Measurements from ENCODE around the gene KRTAP17-1.
"Not testable (repeated sequence)": the region's sequence is repeated elsewhere in the genome, so short reads cannot be mapped to it uniquely, and the experiment has no call there.

KRTAP17-1 gene, protein sequence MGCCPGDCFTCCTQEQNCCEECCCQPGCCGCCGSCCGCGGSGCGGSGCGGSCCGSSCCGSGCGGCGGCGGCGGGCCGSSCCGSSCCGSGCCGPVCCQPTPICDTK

DNA sequence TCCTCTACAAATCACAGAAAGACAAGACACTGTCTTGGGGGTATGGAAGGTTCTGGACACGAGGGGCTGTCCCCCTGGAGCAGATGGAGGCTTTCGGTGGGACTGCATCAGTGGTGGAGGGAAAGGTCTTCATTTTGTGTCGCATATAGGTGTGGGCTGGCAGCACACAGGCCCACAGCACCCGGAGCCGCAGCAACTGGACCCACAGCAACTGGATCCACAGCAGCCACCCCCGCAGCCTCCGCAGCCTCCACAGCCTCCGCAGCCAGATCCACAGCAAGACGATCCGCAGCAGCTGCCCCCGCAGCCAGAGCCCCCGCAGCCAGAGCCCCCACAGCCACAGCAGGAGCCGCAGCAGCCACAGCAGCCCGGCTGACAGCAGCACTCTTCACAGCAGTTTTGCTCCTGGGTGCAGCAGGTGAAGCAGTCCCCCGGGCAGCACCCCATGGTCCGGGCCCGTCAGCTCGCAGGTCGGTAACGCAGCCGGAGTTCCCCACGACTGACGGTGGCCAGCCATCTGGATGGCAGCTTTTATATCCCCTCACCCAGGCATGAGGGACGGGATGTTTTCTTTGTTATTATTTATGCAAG is at the start of gene KRTAP17-1:
KRTAP17-1 (minus strand) TSS at position 507 of the 591 bp plus-strand sequence; CDS start at position 447, 60 bp downstream.
- DNase-seq: no peak

DNA sequence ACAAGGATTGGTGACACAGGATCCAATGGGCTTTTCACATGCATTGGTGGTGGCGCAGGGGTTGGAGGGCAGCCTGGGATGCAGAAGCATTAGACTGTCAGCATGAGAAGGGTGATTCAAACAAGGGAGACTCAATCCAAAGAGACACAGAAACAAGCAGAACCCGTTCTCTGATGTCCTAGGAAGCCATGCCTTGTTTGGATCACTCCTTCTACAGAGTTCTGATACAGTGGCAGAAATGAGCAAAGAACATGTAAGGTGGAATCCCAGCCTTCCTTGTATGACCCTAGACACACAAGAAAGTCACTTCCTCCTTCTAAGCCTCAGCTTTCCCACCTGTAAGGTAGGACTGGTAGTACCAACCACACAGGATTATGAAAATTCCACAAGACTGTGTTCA is 48.4 kb upstream of the KRTAP17-1 start:
- DNase-seq: no peak

DNA sequence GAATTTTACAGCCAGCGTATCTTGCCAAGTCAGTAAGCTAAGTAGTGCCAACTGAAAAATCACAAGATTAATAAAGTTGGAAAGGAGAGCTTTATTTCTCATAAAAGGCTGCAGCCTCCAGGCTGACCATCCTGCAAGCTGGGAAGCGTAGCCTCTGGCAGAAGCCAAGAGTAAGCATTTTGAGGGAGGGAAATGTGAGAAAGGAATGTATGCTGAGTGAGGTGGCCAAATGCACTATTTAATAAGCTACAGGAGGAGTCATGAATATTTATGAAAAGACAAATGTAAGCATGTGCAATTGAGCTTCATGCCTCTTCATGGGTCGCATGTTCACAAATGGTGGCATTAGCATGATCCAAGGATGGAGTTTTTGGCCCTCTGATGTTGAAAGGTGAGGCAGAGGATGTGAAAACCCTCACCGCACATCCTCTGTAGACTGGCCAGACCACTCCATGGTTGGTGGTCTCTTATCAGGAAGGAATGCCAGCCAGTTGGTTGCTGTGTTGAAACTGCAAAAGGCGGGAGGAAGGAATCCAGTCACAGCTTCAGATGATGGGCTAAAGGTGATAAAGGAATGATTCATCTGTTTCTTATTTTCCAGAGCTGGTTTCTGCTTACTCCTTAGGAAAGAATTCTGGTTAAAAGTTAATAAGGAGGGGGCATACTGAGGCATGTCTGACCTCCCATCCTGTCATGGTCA is 44.9 kb upstream of the KRTAP17-1 start:
- DNase-seq: no peak

DNA sequence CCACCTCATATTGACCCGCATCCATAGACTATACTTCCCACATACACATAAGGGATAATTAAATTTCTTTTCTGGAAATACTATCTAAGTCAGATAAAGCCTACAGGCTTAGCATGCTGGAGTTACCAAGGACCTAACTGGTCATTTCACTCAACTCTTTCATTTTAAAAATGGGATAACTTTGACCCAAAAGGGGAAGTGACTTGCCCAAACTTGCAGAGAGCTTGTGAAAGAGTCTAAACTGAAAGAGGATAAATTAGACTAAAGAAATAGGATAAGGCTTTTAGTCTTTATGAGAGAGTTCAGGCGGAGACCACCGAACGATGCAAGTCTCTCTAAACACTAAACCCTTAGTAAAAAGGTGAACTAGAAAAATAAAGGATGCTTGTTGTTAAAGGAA is 39.0 kb upstream of the KRTAP17-1 start:
- no peak for DNase-seq

DNA sequence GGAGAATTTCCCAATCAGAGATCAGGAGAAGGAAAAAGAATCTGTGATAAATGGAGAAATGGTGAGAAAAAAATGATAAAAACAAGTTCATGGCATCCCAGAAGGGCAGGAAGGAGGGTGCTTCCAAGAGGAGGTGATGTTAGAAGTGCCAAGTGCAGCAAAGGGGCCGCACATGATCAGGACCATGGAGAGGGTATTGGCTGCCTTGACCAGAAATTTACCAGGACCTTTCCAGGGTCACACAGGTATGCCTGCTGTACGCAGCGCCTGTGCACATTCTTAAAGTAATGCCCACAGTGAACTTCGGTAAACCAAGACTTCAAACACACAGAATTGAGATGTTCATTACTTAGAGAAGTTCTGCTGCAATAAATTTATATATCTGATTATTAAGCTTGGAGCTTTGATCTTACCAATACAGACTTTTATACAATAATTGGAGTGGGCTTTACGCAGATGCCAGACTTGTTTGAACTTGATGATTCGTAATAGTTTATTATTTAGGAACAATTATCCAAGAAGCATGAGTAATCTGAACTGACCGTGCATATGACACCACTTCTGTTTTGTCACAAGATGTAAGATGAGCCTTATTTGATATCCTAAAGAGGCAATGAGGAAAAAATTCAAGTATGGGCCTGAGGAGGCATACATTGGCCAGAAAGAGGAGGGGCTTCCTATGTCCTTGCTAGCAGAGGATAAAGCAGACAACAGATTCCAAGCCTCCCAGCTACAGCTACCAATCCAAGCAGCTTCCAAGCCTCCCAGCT is 37.3 kb upstream of the KRTAP17-1 start:
- DNase-seq: no peak

DNA sequence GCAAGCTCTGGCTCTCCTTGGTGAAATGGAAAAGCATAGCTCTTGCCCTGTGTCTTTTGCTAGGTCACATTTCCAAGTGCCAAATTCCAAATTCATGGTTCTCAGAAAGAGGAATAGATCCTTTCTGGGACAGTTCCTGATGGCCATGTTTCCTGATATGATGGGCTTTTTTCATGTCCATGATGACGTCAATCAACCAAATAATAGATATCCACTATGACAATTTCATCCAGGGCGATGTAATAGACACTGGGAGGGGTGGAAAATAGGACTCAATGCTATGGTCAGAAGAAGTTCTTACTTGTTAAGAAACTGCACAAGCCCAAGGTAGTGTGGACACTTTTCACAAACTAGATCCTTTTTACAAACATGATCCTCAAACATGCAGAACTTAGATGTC is 35.7 kb upstream of the KRTAP17-1 start:
- DNase-seq: no peak

DNA sequence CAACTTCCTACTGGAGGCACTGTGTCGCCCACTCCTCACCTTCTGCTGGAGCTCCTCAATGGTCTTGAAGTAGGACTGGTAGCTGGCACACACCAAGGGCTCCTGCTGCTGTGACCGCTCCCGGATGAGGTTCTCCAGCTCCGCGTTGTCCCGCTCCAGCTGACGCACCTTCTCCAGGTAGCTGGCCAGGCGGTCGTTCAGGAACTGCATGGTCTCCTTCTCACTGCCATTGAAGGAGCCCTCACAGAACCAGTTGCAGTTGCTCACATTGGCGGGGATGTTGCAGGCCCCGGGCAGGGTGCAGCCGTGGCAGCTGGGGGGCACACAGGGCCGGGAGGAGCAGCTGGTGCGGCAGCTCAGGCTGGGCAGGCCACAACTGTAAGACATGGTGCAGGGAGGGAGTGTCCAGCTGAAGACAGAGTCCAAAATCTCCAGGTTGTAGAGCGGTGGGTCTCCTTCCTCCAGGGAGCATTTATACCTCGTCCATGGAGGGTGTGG is 34.9 kb upstream of the KRTAP17-1 start, which contains the start of gene KRT33A:
KRT33A (minus strand) TSS at position 448 of the 498 bp plus-strand sequence; CDS start at position 387, 61 bp downstream.
- not testable (repeated sequence) for DNase-seq

DNA sequence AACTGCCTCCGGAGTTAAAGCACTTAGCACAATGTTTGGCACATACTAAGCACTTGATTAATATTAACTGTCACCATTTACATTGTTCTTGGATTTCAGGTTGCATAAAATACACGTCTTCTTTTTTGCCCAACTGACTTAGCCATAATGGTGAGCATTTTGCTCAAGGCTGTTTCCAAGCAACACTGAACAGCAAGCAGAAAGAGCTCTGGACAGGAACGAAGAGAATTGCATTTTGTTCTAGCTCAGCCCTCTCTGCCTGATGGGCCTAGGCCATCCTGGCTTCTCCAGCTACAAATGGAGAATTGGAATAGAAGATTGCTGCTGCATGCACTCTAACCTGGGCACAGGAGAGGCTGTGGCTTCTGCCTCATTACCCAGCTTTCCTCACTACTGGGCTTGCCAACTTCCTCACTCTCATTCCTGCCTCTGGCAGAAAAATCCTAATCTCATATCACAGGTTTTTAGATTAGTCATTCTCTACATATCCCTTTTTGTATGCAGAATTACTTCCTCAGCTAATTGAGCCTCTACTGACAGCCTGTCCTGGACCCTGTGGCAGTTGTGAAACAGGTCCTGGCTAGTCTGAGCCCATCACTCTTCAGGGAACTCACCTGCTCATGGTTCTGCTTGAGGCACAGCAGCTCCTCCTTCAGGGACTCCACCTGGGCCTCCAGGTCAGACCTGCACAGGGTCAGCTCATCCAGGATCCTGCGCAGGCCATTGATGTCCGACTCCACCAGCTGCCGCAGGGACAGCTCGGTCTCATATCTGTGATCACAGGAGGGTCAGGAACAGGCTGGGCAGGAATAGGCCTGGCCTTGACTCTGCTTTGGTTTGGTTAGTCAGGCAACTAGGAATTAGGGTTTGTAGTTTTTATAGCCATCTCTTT is 32.6 kb upstream of the KRTAP17-1 start:
- DNase-seq: no peak

DNA sequence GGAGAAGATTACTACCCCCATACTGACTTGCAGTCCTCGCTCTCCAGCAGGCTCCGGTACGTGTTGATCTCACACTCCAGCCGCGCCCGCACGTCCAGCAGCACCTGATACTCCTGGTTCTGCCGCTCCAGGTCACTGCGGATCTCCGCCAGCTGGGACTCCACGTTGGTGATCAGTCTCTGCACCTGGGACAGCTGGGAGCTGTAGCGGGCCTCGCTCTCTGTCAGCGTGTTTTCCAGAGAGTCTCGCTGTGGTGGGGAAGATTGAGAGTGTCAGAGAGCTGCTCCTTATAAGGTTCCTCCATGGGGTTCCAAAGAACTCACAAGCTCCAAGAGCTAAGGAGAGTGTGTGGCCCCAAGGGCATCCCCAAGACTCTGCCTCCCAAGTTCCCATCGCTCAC is 30.9 kb upstream of the KRTAP17-1 start:
- DNase-seq: not testable (repeated sequence)

DNA sequence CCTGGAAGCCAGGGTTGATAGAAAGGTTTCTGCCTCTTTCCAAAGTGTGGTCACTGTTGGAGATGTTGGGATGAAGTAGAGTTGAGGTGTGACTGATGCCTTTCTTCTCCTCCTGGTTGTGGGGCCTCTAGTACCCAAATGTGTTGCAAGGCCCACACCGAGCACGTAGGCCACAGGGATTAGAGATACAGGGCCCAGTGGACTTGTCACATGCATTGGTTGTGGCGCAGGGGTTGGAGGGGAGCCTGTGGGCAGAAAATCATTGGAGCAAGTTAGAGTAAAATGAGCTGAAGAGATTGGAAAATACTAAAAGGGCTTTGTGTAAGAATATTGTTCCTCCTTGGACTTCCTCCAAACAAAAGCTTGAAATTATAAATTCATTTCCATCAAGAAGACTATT is 30.5 kb upstream of the KRTAP17-1 start:
- DNase-seq: no peak

DNA sequence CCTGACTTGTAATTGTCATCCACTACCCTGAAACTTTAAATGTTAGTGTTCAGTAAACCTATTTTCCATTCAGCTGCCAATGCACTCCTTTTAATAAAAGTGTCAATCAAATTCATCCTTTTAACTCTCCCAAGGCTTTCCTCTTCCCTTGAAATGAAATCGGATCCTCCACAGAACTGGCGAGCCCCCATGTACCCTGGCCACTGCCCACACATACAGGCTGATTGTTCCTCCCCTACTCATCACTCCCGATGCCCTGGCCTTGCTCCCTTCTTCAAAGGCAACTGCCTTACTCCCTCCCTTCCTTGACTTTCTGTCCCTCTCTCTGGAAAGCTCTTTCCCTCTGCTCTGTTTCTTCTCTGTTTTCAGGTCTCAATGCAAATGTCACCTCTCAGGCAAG is 27.5 kb upstream of the KRTAP17-1 start:
- DNase-seq: no peak

DNA sequence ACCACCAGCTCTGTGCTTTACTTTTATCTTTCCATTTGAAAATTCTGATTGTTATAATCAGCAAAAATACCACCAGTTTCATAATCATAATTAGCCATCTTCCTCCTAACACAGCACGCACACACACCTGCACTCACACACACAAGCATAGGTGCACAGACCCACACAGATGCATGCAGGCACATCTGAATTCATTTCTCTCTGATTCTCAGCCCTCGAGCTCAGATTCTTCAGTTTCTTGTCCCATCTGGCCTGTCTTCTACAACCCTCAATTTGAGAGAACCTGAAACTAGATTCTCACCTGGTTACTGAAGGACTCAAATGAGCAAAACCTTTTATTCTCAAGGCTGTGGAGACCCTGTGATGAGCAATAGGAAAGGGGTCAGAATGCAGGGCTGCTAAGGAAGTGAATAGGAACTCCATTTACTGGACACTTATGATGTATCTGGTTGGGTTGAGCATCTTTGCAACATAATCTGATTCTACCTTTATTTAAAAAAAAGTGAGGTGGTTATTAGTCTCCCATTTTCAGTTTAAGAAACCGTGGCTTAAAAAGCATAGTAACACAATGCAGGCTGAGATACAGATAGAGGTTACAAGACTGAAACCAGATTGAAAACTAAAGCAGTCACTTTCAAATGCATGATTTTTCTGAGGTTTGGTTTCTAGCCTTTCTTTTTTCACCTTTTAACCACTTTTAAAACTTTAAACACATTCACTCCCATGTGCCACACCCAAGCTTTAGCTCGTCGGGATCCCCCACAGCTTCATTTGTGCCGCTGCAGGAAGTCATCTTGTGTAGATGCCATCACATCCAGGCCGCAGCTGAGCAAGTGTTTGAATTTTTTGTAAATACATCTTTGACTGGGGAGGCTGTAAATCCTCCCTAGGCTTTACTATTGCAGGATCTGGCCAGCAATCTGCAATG is 25.7 kb upstream of the KRTAP17-1 start:
- DNase-seq: peak; percentile 51

DNA sequence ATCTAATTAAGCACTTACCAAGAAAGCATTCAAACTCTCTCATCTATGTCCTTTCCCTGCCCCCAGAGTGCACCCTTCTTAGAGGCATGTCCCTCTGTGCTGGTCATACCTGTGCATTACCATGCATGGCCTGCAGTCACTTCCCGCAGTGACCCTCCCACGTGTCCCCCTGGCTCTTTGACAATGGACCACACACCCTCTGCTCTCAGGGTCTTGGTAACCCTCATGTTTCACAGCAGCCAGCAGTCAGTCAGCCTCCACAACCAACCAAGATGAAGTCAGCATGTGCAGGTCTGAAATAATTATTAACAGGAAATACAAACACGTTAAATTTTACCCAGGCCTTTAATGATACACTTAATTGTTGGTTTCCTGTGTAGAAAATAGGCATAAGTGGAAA is 25.0 kb upstream of the KRTAP17-1 start:
- DNase-seq: no peak

DNA sequence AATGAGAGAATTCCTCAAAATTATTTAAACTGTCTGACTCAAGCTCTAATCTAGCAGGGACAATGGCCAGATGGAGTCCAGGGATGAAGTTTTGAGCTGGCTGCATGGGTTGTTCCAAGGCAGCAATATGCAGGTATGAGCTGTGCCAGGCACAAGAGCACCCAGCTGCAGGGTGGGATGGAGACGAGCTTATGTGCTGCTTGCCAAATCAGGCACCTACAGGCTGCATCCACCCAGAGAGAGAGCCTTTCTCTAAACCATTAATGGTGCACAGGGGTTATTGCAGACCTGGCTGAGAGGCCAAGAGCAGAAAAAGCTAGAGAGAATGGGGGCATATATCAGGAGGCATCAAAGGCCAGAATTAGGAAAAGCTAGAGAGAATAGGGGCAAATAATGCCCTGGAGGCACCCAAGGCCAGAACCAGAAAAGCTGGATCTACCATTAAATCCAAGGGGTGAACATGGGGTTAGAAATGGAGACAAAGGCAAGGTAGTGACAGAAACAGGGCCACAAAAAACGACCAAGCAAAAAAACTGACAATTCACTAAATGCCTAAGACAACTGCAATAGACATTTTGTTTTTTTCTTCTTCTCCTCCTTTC is 24.2 kb upstream of the KRTAP17-1 start:
- no peak for DNase-seq

DNA sequence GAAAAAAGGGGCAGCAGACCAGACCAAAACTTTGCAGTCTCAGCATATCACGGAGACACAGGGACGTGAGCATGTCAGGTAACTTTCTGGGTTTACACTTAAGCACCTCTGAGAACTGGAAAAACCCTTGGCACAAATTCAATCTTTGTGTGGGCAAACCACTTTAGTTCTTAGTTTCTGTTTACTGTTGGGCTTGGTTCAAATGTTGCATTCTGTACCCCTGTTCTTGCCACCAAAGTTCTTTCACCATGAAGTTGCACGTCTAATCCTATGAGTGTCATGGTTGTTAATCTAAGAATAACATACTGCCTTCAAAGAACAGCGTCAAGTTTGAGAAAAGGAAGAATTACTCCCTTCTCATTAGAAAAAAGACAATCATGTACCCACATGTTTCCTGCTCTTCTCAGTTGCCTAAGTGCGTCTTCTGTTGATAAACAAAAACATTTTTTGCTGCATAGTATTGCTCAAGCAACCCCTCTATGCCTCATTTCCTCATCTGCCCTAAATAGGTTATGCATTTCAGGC is 23.5 kb upstream of the KRTAP17-1 start:
- DNase-seq: peak; percentile 54

DNA sequence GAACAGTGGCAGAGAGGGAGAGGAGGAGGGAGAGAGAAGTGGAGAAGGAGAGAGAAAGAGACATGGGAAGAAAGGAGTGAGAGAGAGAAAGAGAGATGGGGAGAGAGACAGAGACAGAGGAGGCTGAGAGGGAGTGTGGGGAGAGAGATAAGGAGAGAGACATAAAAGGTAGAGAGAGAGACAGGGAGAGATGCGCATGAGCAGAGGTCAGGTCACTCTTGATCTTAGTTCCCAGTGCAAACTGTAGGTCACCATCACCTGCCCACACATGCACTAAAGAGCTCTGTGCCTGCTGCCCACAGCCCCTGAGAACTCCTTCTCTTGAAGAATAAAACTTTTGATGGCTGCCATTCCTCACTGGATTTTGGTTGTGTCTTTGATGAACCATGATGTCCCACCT is 20.2 kb upstream of the KRTAP17-1 start:
- no peak for DNase-seq

DNA sequence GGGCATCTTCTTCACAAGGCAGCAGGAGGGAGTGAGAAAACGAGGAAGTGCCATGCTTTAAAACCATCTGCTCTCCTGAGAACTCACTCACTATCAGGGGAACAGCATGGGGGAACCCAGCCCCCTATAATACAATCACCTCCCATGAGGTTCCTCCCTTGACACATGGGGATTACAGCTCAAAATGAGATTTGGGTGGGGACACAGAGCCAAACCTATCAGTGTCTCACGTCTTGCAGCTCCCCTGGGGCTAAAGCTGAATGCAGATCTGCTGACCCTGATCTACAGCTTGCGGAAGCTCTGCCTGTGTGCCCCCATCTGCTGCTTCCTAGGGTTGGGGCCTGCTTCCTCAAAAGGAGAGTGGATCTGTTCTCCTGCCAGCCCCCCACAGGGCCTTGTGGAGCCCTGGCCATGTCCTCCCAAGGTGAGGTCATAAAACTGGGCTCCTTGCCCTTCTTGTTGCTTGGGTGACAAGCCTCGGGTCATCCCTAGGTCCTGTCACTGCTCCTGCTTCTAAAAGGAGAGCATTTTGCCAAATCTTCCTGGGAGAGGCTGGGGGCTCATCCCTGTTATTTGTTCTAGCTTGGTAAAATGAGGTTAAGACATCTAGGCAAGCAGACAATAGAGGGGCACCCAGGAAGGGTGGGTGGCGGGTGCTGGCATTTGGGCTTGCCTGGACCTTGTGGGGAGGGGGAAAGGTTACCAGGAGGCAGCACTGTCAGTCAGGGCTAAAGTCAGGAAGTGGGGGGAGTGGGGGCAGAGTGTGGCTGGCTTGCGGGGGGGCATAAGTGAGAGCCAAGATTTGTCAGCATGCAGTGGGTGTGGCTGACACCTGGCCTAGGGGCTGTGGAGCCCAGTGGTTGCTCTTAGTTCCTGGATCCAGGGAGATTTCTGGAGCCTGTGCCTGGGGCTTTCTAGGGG is 19.1 kb upstream of the KRTAP17-1 start:
- DNase-seq: no peak

DNA sequence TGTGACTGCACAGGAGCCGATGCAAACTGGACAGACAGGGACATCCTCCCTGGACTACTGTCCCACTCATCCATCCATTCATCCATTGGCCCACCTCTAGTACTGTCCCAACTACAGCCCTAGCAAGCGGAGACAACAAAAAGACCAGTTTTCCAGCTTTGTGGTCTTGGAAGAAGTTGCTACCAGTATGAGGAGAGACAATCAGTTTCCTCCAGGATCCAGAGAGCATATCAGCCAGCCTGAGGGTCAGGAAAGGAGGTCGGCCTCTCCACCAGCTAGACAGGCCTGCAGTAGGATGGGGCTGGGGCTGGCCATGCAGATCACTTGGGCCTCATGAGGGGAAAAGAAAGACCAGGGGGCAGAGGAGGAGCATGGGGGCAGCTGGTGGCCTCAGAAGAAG is 18.3 kb upstream of the KRTAP17-1 start:
- no peak for DNase-seq

DNA sequence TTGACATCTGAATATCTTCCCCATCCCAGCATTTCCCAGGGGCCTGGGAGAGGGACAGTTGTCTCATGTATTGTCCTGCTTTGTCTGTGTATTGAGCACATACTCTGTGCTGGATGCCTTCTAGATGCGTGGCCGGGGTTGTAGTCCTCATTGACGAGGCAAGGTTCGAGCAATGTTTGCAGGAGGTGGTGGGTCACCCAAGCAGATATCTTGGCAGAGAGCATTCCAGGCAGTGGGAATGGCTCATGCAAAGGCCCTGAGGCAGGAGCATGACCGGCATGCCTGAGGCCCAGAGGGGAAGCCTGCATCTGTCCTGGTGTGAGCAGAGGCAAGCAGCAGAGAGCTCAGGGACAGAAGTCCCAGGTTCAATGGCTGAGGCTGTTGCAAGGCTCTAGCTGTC is 17.6 kb upstream of the KRTAP17-1 start:
- DNase-seq: no peak

Measured in activated CD4-positive, alpha-beta T cell treated with anti-CD3 and anti-CD28 coated beads, Interleukin-2, amount 50 U/mL, for 16 hours (primary cell).